H9 (cell line): ENCODE measurements around the gene WASHC3. TPM values are rescaled to one million over a fixed set of nuclear protein-coding genes. Genes with fewer than 3 reads are reported as not detected.

ENCODE experiments used
- DNase-seq: peaks from one replicate; pipeline ENCODE4 v3.0.0-alpha.2; 2017
- H2AFZ ChIP-seq: one replicate; pipeline ENCODE4 v1.6.1; 2013; ENCODE audit warnings: mild to moderate bottlenecking, low read length, control low read depth, moderate library complexity
- H2AK5ac ChIP-seq: 2 replicates; pipeline ENCODE4 v1.6.1; 2013; ENCODE audit warnings: low read length, control low read depth, mixed read lengths; ENCODE audit not compliant: insufficient read length
- H2BK120ac ChIP-seq: one replicate; pipeline ENCODE4 v1.6.1; 2013; ENCODE audit warnings: low read depth, mild to moderate bottlenecking, low read length, control low read depth, inconsistent platforms; ENCODE audit not compliant: poor library complexity, severe bottlenecking
- H2BK12ac ChIP-seq: 2 replicates; pipeline ENCODE4 v1.6.1; 2013; ENCODE audit warnings: low read length, control low read depth, mixed read lengths, low read depth; ENCODE audit not compliant: insufficient read length
- H2BK15ac ChIP-seq: 2 replicates; pipeline ENCODE4 v1.6.1; 2013; ENCODE audit warnings: low read depth, low read length, control low read depth
- H2BK20ac ChIP-seq: one replicate; pipeline ENCODE4 v1.6.1; 2013; ENCODE audit warnings: low read depth, mild to moderate bottlenecking, low read length, control low read depth, inconsistent platforms; ENCODE audit not compliant: poor library complexity, severe bottlenecking
- H2BK5ac ChIP-seq: 2 replicates; pipeline ENCODE4 v1.6.1; 2013; ENCODE audit warnings: low read length, control low read depth, mixed read lengths; ENCODE audit not compliant: insufficient read length
- H3K14ac ChIP-seq: 2 replicates; pipeline ENCODE4 v1.6.1; 2013; ENCODE audit warnings: low read length, control low read depth; ENCODE audit not compliant: insufficient read depth
- H3K18ac ChIP-seq: 2 replicates; pipeline ENCODE4 v1.6.1; 2013; ENCODE audit warnings: low read depth, mild to moderate bottlenecking, mixed read lengths, low read length, control low read depth; ENCODE audit not compliant: insufficient read length
- H3K23ac ChIP-seq: 2 replicates; pipeline ENCODE4 v1.6.1; 2013; ENCODE audit warnings: low read length, control low read depth, mixed read lengths, low read depth; ENCODE audit not compliant: insufficient read length
- H3K23me2 ChIP-seq: 2 replicates; pipeline ENCODE4 v1.6.1; 2013; ENCODE audit warnings: low read depth, mild to moderate bottlenecking, mixed read lengths, low read length, control low read depth; ENCODE audit not compliant: insufficient read length, poor library complexity, severe bottlenecking
- H3K27ac ChIP-seq: 2 replicates; pipeline ENCODE4 v1.5.1; 2013; ENCODE audit warnings: low read length, control low read depth, mixed read lengths, low read depth; ENCODE audit not compliant: insufficient read length
- H3K27me3 ChIP-seq: 2 replicates; pipeline ENCODE4 v1.6.1; 2013; ENCODE audit warnings: low read length, control low read depth, inconsistent platforms; ENCODE audit not compliant: insufficient read depth
- H3K4ac ChIP-seq: 2 replicates; pipeline ENCODE4 v1.6.1; 2013; ENCODE audit warnings: low read depth, mild to moderate bottlenecking, control low read depth, inconsistent platforms, low read length, moderate library complexity
- H3K4me1 ChIP-seq: 2 replicates; pipeline ENCODE4 v1.6.1; 2013; ENCODE audit warnings: low read length, control low read depth, inconsistent platforms; ENCODE audit not compliant: insufficient read depth
- H3K4me2 ChIP-seq: 2 replicates; pipeline ENCODE4 v1.6.1; 2013; ENCODE audit warnings: low read length, control low read depth, mixed read lengths; ENCODE audit not compliant: insufficient read length, insufficient read depth
- H3K56ac ChIP-seq: 2 replicates; pipeline ENCODE4 v1.6.1; 2013; ENCODE audit warnings: low read depth, mild to moderate bottlenecking, mixed read lengths, low read length, control low read depth; ENCODE audit not compliant: insufficient read length
- H3K79me1 ChIP-seq: 2 replicates; pipeline ENCODE4 v1.6.1; 2013; ENCODE audit warnings: low read depth, mild to moderate bottlenecking, moderate library complexity, low read length, control low read depth, inconsistent platforms; ENCODE audit not compliant: insufficient read depth, poor library complexity, severe bottlenecking
- H3K79me2 ChIP-seq: 2 replicates; pipeline ENCODE4 v1.6.1; 2013; ENCODE audit warnings: low read length, control low read depth, inconsistent platforms; ENCODE audit not compliant: insufficient read depth
- H3K9ac ChIP-seq: 2 replicates; pipeline ENCODE4 v1.6.1; 2013; ENCODE audit warnings: low read length, control low read depth, mixed read lengths; ENCODE audit not compliant: insufficient read length; ENCODE audit errors: extremely low read depth
- H3K9me3 ChIP-seq: one replicate; pipeline ENCODE4 v1.6.1; 2013; ENCODE audit warnings: low read depth, low read length, inconsistent platforms; ENCODE audit not compliant: control insufficient read depth
- H3T11ph ChIP-seq: one replicate; pipeline ENCODE4 v1.6.1; 2013; ENCODE audit warnings: mild to moderate bottlenecking, low read length, control low read depth, inconsistent platforms
- H4K20me1 ChIP-seq: one replicate; pipeline ENCODE4 v1.6.1; 2013; ENCODE audit not compliant: control insufficient read depth, insufficient read length, insufficient read depth
- H4K5ac ChIP-seq: 2 replicates; pipeline ENCODE4 v1.6.1; 2013; ENCODE audit warnings: low read depth, mild to moderate bottlenecking, mixed read lengths, low read length, control low read depth; ENCODE audit not compliant: insufficient read length
- H4K8ac ChIP-seq: replicated peaks from 2 replicates; pipeline ENCODE4 v1.6.1; 2013; ENCODE audit warnings: low read length, control low read depth, mixed read lengths, low read depth; ENCODE audit not compliant: insufficient read length
- H4K91ac ChIP-seq: 2 replicates; pipeline ENCODE4 v1.6.1; 2013; ENCODE audit warnings: low read depth, mild to moderate bottlenecking, moderate library complexity, mixed read lengths, low read length, control low read depth; ENCODE audit not compliant: insufficient read length
- H3K27ac Mint-ChIP-seq, 3 experiments: 2 replicates in 2 of 3; 3 replicates in 1 of 3; pipeline ENCODE4 v1.8.0; 2020 to 2021; ENCODE audit warnings: mixed read lengths in 3 of 3, mild to moderate bottlenecking in 1 of 3, moderate library complexity in 1 of 3
- H3K27me3 Mint-ChIP-seq: 2 replicates; pipeline ENCODE4 v1.8.0; 2021; ENCODE audit warnings: low read depth, mild to moderate bottlenecking, moderate library complexity, mixed read lengths
- H3K36me3 Mint-ChIP-seq, 3 experiments: 2 replicates in 2 of 3; 3 replicates in 1 of 3; pipeline ENCODE4 v1.8.0; 2020 to 2021; ENCODE audit warnings: low read depth in 3 of 3, mixed read lengths in 3 of 3; ENCODE audit not compliant: insufficient read depth in 1 of 3
- H3K4me1 Mint-ChIP-seq, 2 experiments: 2 replicates each; pipeline ENCODE4 v1.8.0; 2020; ENCODE audit warnings: mixed read lengths in 2 of 2
- H3K4me3 Mint-ChIP-seq, 2 experiments: 2 replicates in 1 of 2; 3 replicates in 1 of 2; pipeline ENCODE4 v1.8.0; 2020 to 2021; ENCODE audit warnings: mild to moderate bottlenecking in 2 of 2, mixed read lengths in 2 of 2, moderate library complexity in 1 of 2
- H3K9me3 Mint-ChIP-seq, 2 experiments: 2 replicates in 1 of 2; 3 replicates in 1 of 2; pipeline ENCODE4 v1.8.0; 2020; ENCODE audit warnings: mild to moderate bottlenecking in 2 of 2, mixed read lengths in 2 of 2, moderate library complexity in 1 of 2
- CTCF ChIP-seq: fragments of 200-600 bp; sonication (generic); conservative IDR thresholded peaks from 3 replicates; pipeline ENCODE4 v1.8.0; 2021; ENCODE audit warnings: antibody characterized with exemption, mild to moderate bottlenecking
- WGBS: extraction: QIAGEN DNeasy Blood & Tissue Kit; methylation state at CpG from one replicate; pipeline ENCODE4 v1.1.7; 2013; ENCODE audit warnings: missing lambda C conversion rate, low lambda C conversion rate, mixed read lengths; ENCODE audit not compliant: insufficient read length; ENCODE audit errors: extremely low coverage; 5-methylcytosine and 5-hydroxymethylcytosine counted together
- total RNA-seq: library from RNA; stranded (reverse); gene quantifications from 2 replicates; pipeline ENCODE4 v1.2.1, GENCODE V29; 2021

The WASHC3 gene
- total RNA-seq, 1 experiment from 2014 or later: 14.1 TPM

- no peak overlapping the region for H2BK12ac ChIP-seq
- no peaks in the 10 kb centered on the region for H3K9me3 ChIP-seq
- no peak overlapping the region for H3K23ac ChIP-seq
- no peak overlapping the region for H3K4ac ChIP-seq
- H4K5ac ChIP-seq: no peak overlapping the region
- H2BK15ac ChIP-seq: no peak overlapping the region
- no peak overlapping the region for H3K27ac ChIP-seq
- H4K91ac ChIP-seq: no peak overlapping the region
- no CpG with 5 or more reads among the region's 2 CpGs for WGBS
- H3K18ac ChIP-seq: no peak overlapping the region
- no peak for DNase-seq
- no peaks in the 10 kb centered on the region for H3K79me2 ChIP-seq
- H3K27me3 ChIP-seq: no peaks in the 10 kb centered on the region
- H3K4me3 Mint-ChIP-seq: no peak overlapping the region
- no peaks in the 10 kb centered on the region for H3K79me1 ChIP-seq
- H3K56ac ChIP-seq: no peak overlapping the region
- no peaks in the 10 kb centered on the region for H3K4me1 Mint-ChIP-seq
- H2BK120ac ChIP-seq: no peak overlapping the region
- no peaks in the 10 kb centered on the region for H3K23me2 ChIP-seq
- H3K27ac Mint-ChIP-seq: no peak overlapping the region
- H3K4me1 ChIP-seq: no peaks in the 10 kb centered on the region
- no peak overlapping the region for H3K14ac ChIP-seq
- H2AK5ac ChIP-seq: no peak overlapping the region
- TF ChIP-seq CTCF: peak; percentile 59
- no peak overlapping the region for H3K4me2 ChIP-seq
- no peaks in the 10 kb centered on the region for H3K27me3 Mint-ChIP-seq
- H4K8ac ChIP-seq: no peak overlapping the region
- no peak overlapping the region for H2BK20ac ChIP-seq
- no peak overlapping the region for H3T11ph ChIP-seq
- peaks cover 6 to 34% (median 32%) of the 10 kb centered on the region in 3 experiments; a peak in 6 of 7 replicates for H3K36me3 Mint-ChIP-seq
- no peak overlapping the region for H3K9ac ChIP-seq
- H3K9me3 Mint-ChIP-seq: peaks cover 0 to 1% of the 10 kb centered on the region in 2 experiments; a peak in 1 of 5 replicates
- no peak overlapping the region for H2AFZ ChIP-seq
- no peak overlapping the region for H2BK5ac ChIP-seq
- no peaks in the 10 kb centered on the region for H4K20me1 ChIP-seq
Measured at GRCh38 chr12:102095677-102096263, 34.0 kb upstream of the WASHC3 start.
